CD4-positive, alpha-beta T cell treated with Interleukin-4 for 1 hour (primary cell): ENCODE measurements around the gene STARD7.
A peak's percentile ranks its signal among the peaks of the same experiment; 100 is the strongest.

Experiments used
- DNase-seq, 2 donors: peaks; one replicate each; pipeline ENCODE4 v3.0.0-alpha.2; 2020 to 2022

STARD7 gene

DNA sequence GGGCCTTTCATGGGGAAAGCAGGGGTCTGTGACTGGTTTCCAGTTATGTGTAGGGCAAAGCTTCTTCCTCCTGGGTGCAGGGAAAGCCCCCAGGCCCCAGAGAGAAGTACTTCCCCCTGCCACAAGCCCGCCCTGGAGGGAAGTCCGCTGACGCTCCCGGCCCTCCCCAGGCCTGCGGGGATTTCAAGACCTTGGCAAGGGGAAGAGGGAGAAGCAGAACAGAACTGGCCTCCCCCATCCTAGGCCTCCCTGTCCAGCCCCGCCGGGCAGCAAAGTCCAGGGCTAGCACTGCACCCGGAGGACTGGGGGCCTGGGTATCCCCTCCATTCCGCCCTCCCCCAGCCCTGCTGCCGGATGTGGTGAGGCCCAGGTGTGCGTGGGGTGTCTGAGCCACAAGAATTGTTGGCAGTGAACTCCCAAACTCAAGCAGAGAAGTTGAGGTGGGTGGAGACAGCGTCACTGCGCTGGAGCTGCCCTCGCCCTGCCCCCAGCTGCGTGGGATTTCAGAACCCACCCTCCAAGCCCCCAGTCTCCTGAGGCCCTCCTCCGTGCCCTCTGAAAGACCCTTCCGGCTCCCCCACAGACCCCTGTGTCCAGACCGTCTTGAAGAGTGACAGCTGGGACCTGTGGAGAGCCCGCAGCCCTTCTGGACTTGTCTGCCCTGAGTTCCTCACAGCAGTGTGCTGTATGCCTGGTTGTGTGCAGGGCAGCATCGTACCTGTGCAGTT lies 62.3 kb downstream of the STARD7 start:
- DNase-seq, result peak; percentile 91 to 92

DNA sequence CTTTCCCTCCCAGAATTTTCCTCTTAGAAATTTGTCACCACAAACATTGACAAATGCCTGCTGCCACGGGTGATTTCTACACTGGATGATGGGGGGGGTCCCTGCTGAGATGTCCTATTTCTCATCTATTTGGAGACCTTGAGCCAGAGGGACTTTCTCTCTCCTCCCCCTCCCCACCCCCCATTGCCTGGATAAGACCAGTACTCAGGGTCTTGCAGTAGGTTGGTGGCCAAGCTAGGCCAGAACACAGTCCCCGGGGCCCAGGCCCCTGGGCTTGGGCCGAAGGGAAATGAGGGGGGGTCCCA lies 62.8 kb downstream of the STARD7 start:
- no peak for DNase-seq

DNA sequence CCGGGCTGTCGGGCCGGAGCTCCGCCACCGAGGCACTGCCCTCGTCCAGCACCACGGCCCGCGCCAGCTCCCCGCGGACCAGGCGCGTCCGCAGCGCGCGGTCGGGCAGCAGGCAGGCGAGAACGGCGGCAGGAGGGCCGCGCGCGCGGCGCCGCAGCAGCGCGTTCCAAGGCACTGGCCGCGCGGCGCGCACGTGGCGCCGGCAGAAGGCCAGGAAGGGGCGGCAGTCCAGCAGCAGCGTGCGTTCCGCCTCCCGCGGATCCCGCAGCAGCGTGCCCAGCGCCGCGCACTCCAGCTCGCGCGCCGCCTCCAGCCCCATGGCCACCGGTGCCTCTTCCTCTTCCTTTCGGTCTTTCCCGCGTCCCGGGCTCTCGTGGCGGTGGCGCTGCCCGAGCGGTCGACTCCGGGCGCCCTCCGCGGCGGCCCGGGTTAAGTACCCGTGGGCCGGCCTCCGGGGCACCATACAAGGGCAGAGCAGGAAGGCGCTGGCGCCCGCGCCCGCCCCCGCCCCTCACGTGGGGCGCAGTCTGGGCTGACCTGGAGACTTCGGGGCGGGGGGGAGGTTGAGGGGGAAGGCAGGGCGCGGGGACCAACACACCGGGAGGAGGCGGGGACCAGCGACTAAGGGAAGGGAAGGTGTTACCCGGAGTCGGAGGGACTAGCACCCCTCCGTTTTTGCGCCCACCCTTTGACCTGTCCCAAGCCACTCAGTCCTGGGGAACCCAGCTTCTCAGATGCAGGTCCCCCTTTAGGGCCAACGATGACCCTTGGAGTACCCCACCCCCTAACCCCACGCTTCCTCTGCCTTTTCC lies 63.4 kb downstream of the STARD7 start, which contains the start of gene DUSP2:
Gene DUSP2 (minus strand): TSS at position 405 of the 812 bp plus-strand sequence. CDS start 86 bp downstream, at position 319.
- DNase-seq, result peak; percentile 94 to 96

DNA sequence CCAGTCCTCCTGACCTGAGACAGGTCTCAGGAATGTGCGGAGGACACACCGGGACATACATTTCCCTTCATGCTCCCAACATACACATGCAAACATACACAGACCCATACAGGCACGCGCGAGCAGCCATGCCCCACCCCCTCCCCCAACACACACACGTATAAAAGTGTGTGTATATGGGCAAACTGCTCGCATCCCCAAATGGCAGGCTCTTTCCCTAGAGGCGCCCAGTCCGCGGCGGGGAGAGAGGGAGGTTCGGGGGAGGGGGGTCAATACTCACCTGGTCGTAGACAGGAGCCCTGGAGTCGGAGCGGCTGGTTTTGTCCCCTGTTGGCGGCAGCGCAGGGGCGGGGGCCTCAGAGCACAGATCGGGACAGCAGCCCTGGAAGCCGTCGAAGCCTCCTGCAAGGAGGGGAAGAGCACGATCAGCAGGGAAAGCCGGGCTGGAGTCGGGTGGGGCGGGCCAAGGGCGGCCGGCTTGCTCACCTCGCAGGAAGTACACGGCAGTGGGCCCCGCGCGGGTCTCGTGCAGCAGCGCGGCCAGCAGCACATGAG lies 64.1 kb downstream of the STARD7 start:
- peak in 1 of 2 donors; percentile 40 for DNase-seq

DNA sequence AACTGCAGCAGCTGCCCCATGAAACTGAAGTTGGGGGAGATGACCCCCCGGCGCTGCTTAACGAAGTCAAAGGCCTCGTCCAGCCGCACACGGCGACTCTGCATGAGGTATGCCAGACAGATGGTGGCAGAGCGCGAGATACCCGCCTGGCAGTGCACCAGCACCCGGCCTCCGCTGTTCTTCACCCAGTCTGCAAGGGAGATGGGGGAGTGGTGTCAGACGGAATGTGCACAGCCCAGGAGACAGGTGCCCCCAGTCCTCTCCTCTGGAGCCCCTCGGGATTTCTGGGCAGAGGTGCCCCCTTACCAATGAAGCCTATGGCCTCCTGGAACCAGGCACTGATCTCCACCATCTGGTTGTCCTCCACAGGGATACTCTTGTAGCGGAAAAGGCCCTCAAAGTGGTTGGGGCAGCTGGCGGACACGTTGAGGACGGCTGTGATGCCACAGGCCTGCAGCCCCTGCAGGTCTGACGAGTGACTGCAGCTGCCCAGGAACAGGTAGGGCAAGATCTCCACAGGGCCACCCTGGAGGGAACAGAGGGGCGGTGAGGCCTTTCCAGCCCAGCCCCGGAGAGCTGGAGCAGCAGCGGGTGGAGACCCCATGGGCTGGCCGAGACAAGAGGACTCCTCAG lies 64.7 kb downstream of the STARD7 start:
- DNase-seq, result peak; percentile 39 to 51

DNA sequence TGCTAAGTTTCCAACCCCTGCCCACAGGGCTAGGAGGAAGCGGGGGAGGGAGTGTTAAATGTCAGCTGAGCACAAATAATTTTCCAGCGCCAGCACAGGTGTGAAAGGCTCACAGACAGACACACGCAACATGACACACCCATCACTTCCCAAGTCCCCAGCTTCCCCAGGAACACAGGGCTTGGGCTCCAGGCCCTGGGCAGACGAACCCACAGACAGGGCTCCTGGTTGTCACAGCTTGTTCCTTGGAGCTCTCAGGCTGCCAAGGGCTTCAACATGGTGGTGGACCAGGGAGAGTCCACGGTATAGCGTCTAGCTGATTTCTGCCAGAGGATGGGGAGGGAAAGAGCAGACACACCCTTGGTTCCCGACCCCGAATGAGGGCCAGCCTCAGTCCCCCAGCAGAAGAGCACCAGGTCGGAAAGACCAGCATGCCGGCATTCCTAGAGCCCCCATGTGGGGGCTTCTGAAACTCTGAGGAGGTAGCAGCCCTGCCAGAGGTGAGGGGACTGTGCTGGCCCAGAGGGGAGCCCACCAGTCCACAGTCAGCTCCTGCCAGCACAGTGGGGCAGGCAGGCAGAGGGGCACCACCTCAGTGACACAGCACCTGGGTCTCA lies 65.3 kb downstream of the STARD7 start:
- DNase-seq, result peak in 1 of 2 donors; percentile 54

DNA sequence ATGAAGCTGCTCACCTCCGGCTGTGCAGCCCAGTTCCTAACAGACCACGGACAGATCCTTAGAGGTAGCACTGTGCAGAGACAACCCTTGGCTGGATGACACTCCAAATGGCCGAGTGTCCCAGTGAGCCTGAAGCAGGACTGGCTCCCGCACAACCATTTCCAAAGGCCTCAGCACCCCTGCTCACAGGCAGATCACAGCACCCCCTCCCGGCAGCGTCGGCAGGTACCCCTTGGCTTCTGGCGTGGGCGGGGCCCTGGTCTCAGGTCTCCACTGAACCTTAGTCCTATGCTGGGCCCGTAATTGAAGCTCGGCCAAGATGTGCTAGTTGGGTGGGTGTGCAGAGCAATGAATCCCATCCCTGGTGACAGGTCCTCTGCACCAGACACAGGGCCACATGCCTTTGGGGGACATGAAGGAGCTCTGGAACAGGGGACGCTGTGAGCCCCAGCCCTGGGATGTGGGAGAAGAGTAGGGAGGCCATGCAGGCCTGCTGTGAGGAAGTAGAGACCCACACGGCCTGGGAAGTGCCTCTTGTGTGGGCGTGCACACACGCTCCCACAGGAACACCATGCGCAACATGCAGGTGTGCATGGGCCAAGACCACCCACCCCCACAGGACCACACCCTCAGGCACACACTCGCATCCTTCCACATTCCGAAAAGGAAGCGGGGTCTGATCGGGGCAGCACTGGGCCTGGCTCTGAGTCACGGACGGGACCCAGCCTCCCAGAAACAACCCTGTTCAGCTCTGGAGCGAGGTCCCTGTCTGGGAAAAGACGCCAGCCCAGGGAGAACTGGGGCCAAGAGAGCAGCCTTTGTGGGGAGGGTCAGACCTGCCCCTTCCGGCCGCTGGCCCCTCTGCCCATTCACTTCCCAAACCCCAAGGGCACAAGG lies 66.2 kb downstream of the STARD7 start:
- DNase-seq, result peak; percentile 78 to 80

DNA sequence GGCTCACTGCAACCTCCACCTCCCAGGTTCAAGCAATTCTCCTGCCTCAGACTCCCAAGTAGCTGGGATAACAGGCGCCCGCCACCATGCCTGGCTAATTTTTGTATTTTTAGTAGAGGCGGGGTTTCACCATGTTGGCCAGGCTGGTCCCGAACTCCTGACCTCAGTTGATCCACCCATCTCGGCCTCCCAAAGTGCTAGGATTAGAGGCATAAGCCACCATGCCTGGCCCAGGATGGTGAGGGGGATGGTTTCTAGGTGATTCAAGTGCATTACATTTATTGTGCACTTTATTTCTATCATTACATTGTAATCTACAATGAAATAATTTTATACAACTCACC lies 67.0 kb downstream of the STARD7 start:
- DNase-seq, result peak in 1 of 2 donors; percentile 32

DNA sequence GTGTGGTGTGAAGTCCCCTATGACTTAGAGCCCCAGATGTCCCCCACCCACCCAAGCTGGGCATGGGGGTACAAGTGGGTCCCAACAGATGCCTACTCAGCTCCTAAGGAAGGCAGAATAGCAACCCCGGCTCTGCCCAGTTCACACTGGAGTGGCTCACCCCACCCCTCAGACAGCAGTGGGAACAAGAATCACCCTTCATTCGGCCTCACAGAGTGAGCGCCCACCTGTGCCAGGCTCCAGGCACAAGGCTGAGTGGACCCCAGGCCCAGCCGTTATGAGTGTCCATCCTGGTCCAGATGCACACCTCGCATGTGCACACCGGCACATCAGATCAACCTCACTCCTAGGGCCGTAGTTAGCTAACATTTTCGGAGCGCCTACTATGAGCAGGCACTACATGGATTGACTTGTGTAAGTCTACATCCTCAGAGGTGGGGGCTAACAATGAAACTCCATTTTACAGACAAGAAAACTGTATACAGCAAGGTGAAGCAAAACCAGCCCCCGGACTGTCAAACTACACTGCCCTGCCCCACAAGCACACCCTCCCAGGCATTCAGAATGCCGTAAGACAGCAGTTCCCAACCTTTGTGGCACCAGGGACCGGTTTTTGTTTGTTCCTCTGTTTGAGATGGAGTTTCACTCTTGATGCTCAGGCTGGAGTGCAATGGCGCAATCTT lies 67.5 kb downstream of the STARD7 start:
- peak in 1 of 2 donors; percentile 40 for DNase-seq

DNA sequence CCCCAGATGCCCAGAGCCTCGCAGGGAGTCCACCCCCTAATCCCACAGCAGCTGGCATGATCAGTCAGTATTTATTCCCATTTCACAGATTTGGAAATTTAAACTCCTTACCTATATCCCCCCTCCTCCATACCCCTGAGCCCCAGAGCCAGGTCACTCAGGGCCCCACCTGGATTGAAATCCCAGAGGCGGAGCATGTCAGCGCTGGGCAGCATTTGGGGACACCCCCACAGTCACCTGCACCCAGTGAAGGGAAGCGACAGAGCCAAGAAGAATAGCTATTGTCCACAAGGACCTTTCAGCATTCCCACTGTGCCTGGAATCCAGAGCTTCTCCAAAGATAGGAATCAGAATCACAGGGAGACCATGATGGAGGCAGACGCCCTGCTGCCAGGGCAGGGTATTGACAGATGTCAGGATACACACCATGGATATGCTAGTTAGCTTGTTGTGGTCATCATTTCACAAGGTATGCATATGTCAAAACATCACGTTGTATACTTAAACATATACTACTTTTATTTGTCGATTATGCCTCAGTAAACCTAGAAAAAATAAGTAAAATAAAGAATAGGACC lies 69.4 kb downstream of the STARD7 start:
- no peak for DNase-seq

DNA sequence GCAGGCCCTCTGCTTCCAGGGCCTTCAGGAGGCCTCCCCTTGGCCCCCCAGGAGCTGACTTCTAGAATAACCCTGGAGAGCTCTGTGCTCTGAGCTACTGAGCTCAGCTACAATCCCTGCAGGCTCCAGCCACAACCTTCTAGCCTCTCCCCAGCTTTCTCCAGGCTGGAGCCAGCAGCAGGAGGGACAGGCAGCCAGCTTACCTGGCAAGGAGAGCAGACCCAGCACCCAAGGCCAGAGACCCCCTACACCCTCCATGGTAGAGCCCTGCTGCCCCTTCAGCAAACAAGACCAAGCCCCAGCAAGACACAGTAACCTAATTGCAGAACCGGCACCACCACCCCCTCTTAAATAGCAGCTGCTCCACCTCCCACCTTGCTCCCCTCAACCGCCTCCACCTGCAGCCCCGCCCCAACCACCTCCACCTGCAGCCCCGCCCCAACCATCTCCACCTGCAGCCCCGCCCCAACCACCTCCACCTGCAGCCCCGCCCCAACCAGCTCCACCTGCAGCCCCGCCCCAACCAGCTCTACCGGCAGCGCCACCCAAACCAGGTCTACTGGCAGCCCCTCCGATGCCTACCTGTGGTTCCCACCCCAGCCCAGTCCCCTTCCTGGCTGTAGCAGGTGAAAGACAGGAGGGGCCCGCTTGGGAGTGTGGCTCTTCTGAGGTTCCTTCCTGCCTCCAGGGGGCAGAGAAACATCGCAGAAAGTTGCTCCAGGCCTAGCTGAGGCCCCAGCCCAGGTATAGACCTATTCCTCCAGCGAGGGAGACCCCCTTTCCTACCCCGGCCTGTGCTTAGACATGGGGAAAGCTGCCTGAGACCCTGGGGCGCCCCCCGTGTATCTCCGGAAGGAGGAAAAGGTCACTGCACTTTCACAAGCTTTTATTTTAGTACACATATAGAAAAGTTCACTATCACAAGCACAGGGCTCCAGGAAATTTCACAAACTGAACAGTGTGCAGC lies 70.2 kb downstream of the STARD7 start, which contains the start of gene ASTL:
Gene ASTL (minus strand): TSS at position 324 of the 967 bp plus-strand sequence. CDS start 66 bp downstream, at position 258.
- peak; percentile 74 for DNase-seq

DNA sequence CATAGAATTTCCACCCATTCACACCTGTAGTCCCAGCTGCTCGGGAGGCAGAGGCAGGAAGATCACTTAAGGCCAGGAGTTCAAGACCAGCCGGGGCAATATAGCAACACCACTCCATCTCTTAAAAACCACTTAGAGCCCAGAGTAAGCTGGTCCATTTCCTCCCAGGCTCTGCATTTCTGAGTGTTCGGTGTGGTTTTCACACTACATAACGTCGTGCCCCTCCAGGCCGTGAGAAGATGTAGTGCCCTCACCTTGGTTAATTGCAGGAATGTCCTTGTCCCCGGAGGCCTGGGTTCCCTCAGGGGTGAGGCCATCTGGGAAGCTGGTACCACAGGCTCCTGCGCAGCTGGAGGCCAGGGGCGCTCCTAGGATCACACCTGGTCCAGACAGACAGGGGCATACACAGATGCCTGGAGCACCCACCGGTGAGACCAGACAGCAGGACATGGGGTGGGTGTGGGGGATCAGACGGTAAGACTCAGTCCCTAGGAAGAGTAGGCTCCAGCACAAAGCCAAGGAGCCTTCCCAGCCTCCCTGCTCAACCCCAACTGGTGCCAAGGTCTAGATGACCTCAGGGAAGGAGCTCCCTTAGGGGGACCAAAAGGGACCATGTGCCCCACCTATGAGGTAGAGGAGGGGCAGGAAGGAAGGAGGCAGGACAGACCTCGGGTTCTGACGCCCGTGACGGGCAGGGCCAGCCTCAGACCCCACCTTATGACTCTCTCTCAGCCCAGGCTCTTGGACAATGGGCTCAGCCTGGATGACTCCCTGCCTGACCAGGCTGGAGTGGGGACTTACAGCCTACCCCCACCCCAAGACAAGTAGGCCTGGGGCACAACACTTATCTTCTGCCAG lies 71.1 kb downstream of the STARD7 start:
- peak in 1 of 2 donors; percentile 30 for DNase-seq

DNA sequence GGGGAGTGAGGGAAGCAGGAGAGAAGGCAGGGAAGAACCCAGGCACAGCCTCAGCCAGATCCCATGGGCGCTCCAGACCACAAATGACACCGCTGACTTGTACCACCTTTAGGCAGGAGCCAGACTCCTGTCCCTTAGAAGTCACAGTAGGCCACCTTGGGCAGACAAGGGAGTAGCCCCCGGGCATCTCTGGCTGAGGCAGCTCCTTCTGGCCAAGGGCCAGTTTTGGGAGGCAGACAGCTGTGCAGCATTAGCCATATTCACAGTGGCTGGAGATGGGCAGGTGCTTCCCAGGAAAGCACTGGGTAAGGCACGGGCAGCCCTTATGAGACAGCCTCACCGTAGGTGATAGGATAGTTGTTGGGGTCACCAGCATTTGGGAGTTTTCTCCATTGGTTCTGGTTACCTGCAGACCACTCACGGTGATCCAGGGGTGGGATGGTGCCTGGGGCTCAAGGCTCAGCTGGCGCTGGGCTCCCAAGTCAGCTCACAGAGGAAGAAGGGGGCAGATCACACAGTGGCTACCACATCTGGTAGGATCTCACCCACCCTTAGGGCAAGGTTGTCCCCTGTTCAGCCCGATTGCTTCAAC lies 72.4 kb downstream of the STARD7 start:
- DNase-seq, result peak in 1 of 2 donors; percentile 17

DNA sequence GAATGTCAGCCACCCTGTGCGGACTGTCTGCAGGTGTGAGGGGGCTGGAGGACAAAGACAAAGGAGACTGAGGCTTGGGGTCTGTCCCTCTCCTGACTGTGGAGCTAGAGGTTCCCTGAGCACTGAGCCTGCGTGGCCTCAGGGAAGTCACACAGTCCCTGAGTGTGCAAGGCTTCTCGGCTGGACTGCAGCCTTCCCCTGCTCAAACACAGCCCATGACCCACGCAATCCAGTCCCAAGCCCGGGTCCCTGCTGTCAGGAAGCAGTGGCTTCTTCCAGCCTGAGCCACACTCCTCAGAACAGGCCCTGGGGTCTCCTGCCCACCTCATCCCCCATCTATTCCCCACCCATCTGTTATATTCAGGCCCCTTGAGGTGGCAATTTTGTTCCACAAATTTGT lies 73.0 kb downstream of the STARD7 start:
- DNase-seq, result peak in 1 of 2 donors; percentile 15

DNA sequence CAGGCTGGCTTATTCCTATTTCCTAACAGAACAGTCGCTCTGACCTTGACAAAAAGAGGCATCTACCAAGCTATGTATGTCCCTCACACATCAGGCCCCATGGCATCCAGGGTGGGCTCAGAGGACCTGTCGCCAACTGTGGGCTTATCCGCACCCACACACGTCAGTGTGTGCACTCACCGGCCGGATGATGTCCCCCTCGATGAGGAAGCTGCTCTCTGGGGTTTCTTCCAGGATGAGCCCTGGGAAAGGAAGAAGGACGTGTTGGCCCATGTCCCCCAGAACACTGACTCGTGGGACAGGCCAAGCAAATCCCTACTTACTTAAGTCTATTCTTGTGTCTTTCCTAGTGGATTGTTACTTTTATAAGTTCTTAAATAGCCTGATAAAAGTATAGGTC lies 73.5 kb downstream of the STARD7 start:
- DNase-seq, result no peak
